Right atrium auricular region (tissue), 2 donors: ENCODE measurements around the gene ZSCAN5A. TPM values are rescaled to one million over a fixed set of nuclear protein-coding genes. Genes with fewer than 3 reads are reported as not detected.
"Not testable (repeated sequence)": the region's sequence is repeated elsewhere in the genome, so short reads cannot be mapped to it uniquely, and the experiment has no call there.

Experiments used
- DNase-seq: peaks from one replicate; pipeline ENCODE4 v3.0.0-alpha.2; 2019; ENCODE audit warnings: low spot score
- H3K27ac ChIP-seq, 2 donors: fragments of 200-600 bp; sonication (generic); 1 replicate in 1 of 2; 2 replicates in 1 of 2; pipeline ENCODE4 v1.5.1; 2016 to 2019
- H3K27me3 ChIP-seq, 2 donors: fragments of 200-600 bp; sonication (generic); one replicate each; pipeline versions ENCODE4 v1.5.1 to v1.6.0; 2017 to 2019
- H3K36me3 ChIP-seq: fragments of 200-600 bp; sonication (generic); one replicate; pipeline ENCODE4 v1.5.1; 2016
- H3K4me1 ChIP-seq, 2 donors: fragments of 200-600 bp; sonication (generic); one replicate each; pipeline versions ENCODE4 v1.5.1 to v1.6.0; 2017 to 2019
- H3K4me3 ChIP-seq, 2 donors: fragments of 200-600 bp; sonication (generic); 1 replicate in 1 of 2; 2 replicates in 1 of 2; pipeline ENCODE4 v1.5.1; 2017 to 2019; ENCODE audit warnings: mild to moderate bottlenecking in 1 of 2, moderate library complexity in 1 of 2
- H3K9me3 ChIP-seq, 2 donors: fragments of 200-600 bp; sonication (generic); one replicate each; pipeline ENCODE4 v1.5.1; 2019
- total RNA-seq, 2 donors: library from RNA; depleted of rRNA; stranded (reverse); fragments of >200 nt; gene quantifications; one replicate each; pipeline ENCODE4 v1.1.0, GENCODE V29; 2016
- TF ChIP-seq, protein P1 (sequence below), 2 donors: fragments of 200-600 bp; sonication (generic); IDR thresholded peaks; one replicate each; pipeline ENCODE4 v1.5.1; 2019; ENCODE audit warnings: antibody characterized with exemption in 2 of 2

The ZSCAN5A gene
- total RNA-seq, 2 donors from 2014 or later, result 3.0 to 9.5 TPM

DNA sequence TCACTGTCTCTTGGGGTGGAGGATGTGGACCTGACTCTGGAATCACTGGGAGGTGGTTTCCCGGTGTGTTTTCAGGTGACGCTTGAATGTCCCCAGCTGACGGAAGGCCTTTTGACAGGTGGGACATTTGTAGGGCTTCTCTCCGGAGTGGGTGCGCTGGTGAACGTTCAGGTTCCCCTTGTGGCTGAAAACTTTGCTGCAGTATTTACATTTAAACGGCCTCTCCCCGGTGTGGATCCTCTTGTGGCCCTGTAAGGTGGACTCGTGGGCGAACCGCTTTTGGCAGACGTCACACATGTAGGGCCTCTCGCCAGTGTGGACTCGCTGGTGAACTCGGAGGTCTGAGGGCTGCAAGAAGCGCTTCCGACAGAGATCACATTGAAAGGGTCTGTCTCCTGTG is 124.9 kb downstream of the ZSCAN5A start:
- H3K4me3 ChIP-seq, result no peak overlapping the region
- H3K4me1 ChIP-seq, result no peaks in the 10 kb centered on the region
- H3K9me3 ChIP-seq, result no peaks in the 10 kb centered on the region
- TF ChIP-seq, protein P1, sequence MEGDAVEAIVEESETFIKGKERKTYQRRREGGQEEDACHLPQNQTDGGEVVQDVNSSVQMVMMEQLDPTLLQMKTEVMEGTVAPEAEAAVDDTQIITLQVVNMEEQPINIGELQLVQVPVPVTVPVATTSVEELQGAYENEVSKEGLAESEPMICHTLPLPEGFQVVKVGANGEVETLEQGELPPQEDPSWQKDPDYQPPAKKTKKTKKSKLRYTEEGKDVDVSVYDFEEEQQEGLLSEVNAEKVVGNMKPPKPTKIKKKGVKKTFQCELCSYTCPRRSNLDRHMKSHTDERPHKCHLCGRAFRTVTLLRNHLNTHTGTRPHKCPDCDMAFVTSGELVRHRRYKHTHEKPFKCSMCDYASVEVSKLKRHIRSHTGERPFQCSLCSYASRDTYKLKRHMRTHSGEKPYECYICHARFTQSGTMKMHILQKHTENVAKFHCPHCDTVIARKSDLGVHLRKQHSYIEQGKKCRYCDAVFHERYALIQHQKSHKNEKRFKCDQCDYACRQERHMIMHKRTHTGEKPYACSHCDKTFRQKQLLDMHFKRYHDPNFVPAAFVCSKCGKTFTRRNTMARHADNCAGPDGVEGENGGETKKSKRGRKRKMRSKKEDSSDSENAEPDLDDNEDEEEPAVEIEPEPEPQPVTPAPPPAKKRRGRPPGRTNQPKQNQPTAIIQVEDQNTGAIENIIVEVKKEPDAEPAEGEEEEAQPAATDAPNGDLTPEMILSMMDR (IDR thresholded peaks at IDR 0.05), result no peak
- no peaks in the 10 kb centered on the region for H3K27me3 ChIP-seq
- no peaks in the 10 kb centered on the region for H3K36me3 ChIP-seq
- H3K27ac ChIP-seq, result no peak overlapping the region
- no peak for DNase-seq

DNA sequence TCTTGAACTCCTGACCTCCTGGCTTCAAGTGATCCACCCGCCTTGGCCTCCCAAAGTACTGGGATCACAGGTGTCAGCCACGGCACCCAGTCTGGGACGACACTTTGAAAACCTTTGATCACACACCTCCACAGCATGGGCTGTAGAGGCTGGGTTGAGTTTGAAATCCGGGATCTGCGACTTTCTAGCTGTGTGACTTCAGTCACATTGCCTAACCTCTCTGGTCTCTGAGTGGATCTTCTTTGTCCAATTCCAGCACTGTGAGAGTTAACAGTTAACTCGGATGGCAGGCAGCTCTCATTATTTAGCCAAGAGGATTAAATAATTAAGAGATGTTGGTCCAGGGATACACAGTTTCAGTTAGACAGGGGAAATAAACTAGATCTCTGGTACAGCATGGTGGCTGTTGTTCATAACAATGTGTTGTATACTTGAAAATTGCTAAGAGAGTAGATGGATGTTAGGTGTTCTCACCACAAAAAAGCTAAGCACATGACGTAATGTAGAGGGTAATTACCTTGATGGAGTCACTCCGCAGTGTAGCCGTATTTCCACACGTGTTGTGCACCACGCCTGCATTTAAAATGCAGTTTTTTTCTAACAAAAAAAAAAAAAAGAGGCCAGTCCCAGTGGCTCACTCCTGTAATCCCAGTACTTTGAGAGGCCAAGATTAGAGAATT is 136.9 kb downstream of the ZSCAN5A start:
- H3K27me3 ChIP-seq, result no peaks in the 10 kb centered on the region
- TF ChIP-seq, protein P1 (IDR thresholded peaks at IDR 0.05), result no peak
- DNase-seq, result no peak
- no peaks in the 10 kb centered on the region for H3K9me3 ChIP-seq
- no peak overlapping the region for H3K4me3 ChIP-seq
- no peaks in the 10 kb centered on the region for H3K36me3 ChIP-seq
- no peak overlapping the region for H3K27ac ChIP-seq
- H3K4me1 ChIP-seq, result no peaks in the 10 kb centered on the region

DNA sequence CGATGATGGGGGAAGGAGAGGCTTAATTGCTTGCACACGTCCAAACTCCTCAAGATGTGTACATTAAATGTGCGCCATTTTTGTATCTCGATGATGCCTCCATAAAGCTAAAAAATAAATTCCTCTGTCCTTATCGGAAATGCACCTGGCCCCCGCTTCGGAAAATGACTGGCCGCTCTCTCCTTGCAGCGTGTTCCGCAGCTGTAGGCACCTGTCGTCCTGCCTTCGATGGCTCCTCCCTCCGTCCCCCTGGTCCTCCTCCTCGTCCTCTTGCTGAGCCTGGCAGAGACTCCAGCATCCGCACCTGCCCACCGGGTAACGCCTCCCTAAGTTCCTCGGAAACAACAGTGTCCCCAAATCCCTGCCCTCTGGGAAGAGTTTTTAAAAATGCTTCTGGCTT is 137.8 kb downstream of the ZSCAN5A start:
- H3K9me3 ChIP-seq, result no peaks in the 10 kb centered on the region
- H3K27me3 ChIP-seq, result no peaks in the 10 kb centered on the region
- TF ChIP-seq, protein P1 (IDR thresholded peaks at IDR 0.05), result no peak
- H3K36me3 ChIP-seq, result no peaks in the 10 kb centered on the region
- no peak for DNase-seq
- no peak overlapping the region for H3K27ac ChIP-seq
- H3K4me3 ChIP-seq, result no peak overlapping the region
- no peaks in the 10 kb centered on the region for H3K4me1 ChIP-seq

DNA sequence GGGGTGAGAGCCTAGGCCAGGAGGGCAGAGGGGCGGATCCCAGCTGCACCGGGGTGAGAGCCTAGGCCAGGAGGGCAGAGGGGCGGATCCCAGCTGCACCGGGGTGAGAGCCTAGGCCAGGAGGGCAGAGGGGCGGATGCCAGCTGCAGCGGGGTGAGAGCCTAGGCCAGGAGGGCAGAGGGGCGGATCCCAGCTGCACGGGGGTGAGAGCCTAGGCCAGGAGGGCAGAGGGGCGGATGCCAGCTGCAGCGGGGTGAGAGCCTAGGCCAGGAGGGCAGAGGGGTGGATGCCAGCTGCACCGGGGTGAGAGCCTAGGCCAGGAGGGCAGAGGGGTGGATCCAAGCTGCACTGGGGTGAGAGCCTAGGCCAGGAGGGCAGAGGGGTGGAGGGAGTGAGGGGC is 138.3 kb downstream of the ZSCAN5A start:
- H3K9me3 ChIP-seq, H3K27me3 ChIP-seq, DNase-seq, H3K27ac ChIP-seq, H3K36me3 ChIP-seq, H3K4me3 ChIP-seq, H3K4me1 ChIP-seq: not testable (repeated sequence)

DNA sequence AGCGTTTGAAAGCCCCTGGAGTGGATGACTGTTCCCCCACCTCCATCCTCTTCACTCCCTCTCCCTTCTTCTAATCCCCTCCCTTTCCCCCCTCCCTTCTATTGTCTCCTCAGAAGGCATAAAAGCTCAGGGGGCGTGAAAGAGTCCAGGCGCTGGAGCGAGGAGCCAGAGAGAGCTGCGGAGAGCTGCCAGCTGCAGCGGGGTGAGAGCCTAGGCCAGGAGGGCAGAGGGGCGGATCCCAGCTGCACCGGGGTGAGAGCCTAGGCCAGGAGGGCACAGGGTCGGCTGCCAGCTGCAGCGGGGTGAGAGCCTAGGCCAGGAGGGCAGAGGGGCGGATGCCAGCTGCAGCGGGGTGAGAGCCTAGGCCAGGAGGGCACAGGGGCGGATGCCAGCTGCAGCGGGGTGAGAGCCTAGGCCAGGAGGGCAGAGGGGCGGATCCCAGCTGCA is 138.8 kb downstream of the ZSCAN5A start, which contains the start of gene GALP:
Gene GALP (plus strand): TSS at position 148 of the 447 bp plus-strand sequence. CDS start 1,101 bp downstream, outside the sequence.
- not testable (repeated sequence) for H3K27me3 ChIP-seq

DNA sequence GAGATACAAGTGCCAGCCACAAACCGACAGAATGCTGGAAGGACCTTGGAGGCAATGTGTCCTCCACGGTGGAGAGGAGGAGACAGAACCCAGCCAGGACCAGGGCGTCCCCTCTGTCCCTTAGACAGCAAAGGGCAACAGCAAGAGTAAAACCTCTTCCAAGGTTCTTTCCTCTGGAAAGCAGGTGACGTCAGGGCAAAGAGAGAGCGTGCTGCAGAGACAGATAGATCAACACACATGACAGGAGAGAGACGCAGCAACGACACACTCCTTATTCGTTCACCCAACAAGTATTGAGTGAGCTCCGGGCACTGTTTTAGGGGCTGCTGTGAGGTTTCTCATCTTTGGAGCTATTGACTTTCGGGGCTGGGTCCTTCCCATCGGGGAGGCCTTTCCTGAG is 140.1 kb downstream of the ZSCAN5A start:
- no peak overlapping the region for H3K27ac ChIP-seq
- no peaks in the 10 kb centered on the region for H3K36me3 ChIP-seq
- no peak for DNase-seq
- H3K27me3 ChIP-seq, result no peaks in the 10 kb centered on the region
- TF ChIP-seq, protein P1 (IDR thresholded peaks at IDR 0.05), result no peak
- no peaks in the 10 kb centered on the region for H3K9me3 ChIP-seq
- H3K4me3 ChIP-seq, result no peak overlapping the region
- H3K4me1 ChIP-seq, result peaks cover 0 to 5% of the 10 kb centered on the region in 2 donors

More for the DNA sequence above, 138.8 kb downstream of the ZSCAN5A start, which contains the start of gene GALP:
- not testable (repeated sequence) for H3K27ac ChIP-seq, H3K9me3 ChIP-seq, H3K4me3 ChIP-seq, DNase-seq, H3K4me1 ChIP-seq, H3K36me3 ChIP-seq

DNA sequence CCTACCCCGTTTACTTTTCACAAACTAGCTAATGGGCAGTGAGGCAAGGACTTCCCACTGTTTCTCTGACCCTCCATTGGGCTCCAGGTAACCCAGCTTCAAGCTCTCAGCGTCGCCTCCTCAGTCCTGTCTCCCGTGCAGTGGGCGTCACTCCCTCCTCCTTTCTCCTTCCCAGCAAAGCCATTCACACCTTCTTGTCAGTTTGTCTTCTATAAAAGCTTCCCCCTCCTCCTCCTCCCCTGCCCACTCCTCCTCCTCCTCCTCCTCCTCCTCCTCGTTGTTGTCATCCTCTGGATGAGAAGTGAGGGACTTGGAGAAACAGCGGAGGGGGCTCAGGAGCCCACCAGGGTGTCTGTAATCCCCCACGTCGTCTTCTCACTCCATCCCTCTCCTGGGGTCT is 140.6 kb downstream of the ZSCAN5A start:
- H3K27me3 ChIP-seq, result no peaks in the 10 kb centered on the region
- no peaks in the 10 kb centered on the region for H3K9me3 ChIP-seq
- no peak overlapping the region for H3K27ac ChIP-seq
- no peaks in the 10 kb centered on the region for H3K36me3 ChIP-seq
- TF ChIP-seq, protein P1 (IDR thresholded peaks at IDR 0.05), result no peak
- H3K4me1 ChIP-seq, result peaks cover 0 to 5% of the 10 kb centered on the region in 2 donors
- no peak for DNase-seq
- H3K4me3 ChIP-seq, result no peak overlapping the region
